LoVo (cell line): ENCODE data around the gene CCND3.
A peak's percentile ranks its signal among the peaks of the same experiment; 100 is the strongest.

Experiments
- DNase-seq: peaks from one replicate; pipeline ENCODE4 v3.0.0-alpha.2; 2016; ENCODE audit warnings: low spot score

Gene CCND3

GRCh38 chr6:41921712-41921998 lies 20.0 kb downstream of the CCND3 start:
- no peak for DNase-seq

DNA sequence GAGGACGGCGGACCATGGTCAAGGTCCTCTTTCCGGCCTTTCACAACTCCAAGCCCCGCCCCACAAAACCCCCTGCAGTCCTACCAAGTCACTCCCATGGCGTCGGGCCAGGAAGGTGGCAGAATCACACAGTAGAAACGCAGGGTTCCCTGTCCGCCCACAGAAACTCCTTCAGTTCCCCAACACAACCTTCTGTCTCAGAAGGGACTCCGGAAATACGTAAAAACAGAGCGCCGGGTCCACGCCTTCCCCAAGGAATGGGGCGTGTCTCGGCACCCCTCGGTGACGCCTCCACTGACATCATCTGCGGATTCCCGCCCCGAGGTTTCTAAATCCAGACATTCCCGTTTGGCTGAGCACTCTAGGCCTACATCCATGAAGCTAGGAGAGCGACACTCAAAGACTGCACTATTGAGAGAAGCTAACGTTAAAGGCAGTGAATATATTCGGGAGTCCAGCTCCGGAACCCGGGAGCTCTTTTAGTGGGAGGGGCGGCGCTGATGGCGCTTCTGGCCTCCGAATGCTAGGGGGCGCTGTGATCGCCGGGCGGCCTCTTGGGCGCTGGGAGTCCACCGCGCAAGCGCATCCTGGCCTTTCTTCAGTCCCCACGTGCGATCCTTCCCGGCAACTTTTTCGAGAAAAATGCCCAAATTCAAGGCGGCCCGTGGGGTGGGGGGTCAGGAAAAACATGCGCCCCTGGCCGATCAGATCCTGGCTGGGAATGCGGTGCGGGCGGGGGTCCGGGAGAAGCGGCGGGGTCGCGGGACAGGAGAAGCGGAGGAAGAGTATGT lies 20.5 kb downstream of the CCND3 start, which contains the start of the genes BYSL and MED20:
Gene BYSL (plus strand): TSS at position 579 of the 791 bp plus-strand sequence. CDS start 64 bp downstream, at position 643.
Gene MED20 (minus strand): TSS at position 219 of the 791 bp plus-strand sequence. CDS start 121 bp downstream, at position 98.
- DNase-seq: peak; percentile 96

DNA sequence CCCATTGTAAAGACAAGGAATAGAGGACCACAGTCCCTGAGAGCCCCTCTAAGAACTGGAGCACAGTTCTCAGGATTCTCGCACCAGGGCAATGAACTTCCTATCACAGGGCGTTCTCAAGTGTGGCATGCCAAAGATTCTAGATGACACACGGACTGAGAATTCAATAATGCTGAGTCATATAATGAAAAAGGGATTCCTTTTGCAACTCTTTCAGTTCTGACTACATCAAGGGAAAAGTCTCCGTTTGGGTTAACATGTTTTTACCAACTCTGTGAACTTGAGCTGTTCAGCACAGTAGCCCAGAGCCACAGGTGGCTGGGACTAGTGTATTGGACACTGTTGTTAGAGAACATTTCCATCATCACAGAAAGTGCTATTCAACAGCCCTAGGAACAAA lies 24.1 kb downstream of the CCND3 start:
- DNase-seq: peak; percentile 64

DNA sequence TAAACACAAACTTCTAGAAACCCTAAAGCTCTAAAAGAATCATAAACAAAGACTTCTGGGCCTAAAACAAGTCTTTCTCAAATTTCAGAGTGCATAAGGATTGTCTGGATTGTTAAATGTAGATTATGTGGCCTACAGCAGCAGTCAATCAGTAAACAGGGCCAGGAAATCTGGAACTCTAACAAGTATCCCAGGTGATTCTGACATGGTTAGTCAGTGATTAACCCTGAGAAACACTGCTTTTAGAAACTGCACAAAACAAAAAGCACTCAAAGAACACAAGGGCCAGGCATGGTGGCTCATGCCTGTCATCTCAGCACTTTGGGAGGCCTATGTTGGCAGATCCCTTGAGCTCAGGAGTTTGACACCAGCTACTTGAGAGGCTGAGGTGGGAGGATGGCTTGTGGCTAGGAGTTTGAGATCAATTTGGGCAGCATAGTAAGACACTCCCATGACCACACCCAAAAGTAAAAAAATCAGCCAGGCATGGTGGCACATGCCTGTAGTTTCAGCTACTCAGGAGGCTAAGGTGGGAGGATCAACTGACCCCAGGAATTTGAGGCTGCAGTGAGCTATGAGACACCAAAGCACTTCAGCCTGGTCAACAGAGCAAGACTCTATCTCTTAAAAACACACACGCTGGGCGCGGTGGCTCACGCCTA lies 26.6 kb downstream of the CCND3 start:
- DNase-seq: no peak

GRCh38 chr6:41914343-41914742 lies 27.3 kb downstream of the CCND3 start:
- no peak for DNase-seq

- DNase-seq: no peak
Observed at GRCh38 chr6:41909727-41910126, 31.9 kb downstream of the CCND3 start.

- DNase-seq: no peak
Observed at GRCh38 chr6:41901882-41902519, 39.6 kb downstream of the CCND3 start.

DNA sequence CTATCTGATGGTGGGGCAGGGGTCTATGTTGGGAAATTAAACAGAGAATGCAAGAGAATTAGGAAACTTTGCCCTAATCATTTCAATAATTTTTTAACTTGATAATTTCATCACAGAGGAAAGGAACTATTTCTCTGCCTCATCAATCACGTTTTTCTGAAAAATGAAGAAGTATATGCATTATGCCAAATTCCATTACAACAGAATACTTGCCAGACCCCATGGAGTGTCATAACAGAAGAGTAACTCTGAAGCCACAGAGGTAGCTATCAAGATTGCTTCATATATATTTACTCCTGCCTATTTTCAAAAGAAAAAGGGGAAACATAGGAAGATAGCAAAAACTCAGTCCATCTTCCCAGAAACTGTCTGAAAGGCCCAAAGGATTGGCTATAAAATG lies 40.7 kb downstream of the CCND3 start:
- DNase-seq: no peak

- DNase-seq: no peak
Observed at GRCh38 chr6:41896281-41896680, 45.3 kb downstream of the CCND3 start.

GRCh38 chr6:41895300-41896233 lies 46.0 kb downstream of the CCND3 start, which contains the start of gene USP49:
Gene USP49, minus strand, starts transcription at chr6:41895375. Its CDS starts 88,392 bp downstream, at chr6:41806983.
- peak; percentile 88 for DNase-seq

GRCh38 chr6:41894366-41895299 lies 47.0 kb downstream of the CCND3 start:
- no peak for DNase-seq

DNA sequence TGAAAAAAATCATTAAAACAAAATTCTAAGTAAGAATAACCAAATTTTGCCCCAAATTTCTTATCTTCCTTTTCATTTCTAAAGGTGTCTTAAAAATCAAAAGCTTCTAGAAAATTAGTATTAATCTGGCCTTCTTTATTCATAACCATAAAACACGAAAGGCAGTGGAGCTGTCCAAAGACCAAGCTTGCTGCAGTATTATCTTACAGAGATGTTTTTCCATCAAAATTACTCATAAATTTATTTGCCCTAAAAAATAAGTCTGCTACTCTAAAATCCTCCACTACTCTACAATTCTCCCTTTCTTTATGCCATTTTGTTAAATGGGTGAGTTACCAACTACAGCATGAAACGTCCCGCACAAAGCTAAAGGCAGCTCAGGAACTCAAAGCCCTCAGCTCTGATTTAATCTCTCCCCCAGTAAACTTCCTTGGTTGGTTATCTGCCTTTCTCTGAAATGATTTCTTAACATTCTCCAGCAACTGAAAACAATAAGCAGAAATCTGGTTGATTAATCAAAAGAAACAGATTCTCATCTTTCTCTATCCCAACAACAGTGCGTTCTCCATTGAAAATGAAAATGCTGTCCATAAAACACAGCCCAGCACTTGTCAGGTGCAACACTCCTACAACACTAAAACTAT lies 48.6 kb downstream of the CCND3 start:
- no peak for DNase-seq

GRCh38 chr6:41887331-41887751 lies 54.3 kb downstream of the CCND3 start:
- no peak for DNase-seq

- no peak for DNase-seq
Observed at GRCh38 chr6:41885930-41886329, 55.7 kb downstream of the CCND3 start.

DNA sequence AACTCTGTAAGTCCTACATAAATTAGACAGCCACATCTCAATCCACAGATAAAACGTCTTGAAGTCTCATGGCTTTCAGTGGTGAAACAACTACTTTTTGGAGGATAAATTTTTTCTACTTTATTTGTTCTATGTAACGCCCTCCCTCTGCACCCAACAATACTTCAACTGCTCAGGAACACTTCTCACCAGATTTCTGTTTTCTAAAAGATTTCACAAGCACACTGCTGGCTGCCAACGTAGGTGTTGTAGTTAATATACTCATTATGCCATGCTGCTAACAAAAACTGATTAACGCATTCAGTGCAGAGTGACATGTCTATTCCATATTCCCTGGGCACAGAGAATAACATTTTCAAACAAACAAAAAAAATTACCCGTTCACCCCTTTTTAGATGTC lies 56.7 kb downstream of the CCND3 start:
- DNase-seq: no peak
